ENCODE results near the gene SETD2.

- no peak for TF ChIP-seq CTCF (IDR thresholded peaks at IDR 0.05; ENCODE audit: low read length)
- TF ChIP-seq EZH2 (IDR thresholded peaks at IDR 0.05; ENCODE audit: borderline replicate concordance, low read length), result no peak
These were observed 128.3 kb downstream of the SETD2 start for GRCh38 chr3:47035645-47036044.

All from OCI-LY1 (cell line).